Measurements from ENCODE around the gene NCKAP5L.

Gene NCKAP5L

DNA sequence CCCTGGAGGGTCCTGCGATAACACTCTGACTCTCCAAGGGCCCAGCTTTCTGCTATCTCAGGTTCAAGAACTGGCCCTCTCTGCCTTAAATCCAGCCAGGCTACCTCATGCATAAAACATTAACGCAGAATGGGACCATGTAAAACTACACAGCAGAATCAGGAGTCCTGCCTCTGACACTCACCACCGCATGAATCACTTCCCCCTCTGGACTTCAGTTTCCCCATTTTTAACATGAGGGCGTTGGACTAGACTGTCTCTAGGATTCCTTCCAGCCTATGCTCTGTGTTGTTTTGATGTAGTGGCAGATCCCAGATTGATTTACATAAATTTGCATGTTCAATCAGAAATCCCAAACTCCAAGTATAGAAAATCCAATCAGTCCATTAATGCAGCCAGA, 3.3 kb downstream of the NCKAP5L start:
- no peak overlapping the region for H3K9ac ChIP-seq (ENCODE audit: low read length)
- no peak overlapping the region for H3K27ac ChIP-seq (ENCODE audit: low read depth, low read length)
- no peak overlapping the region for H3K14ac ChIP-seq (ENCODE audit: low read length)
- peaks cover 2% of the 10 kb centered on the region for H3K9me3 ChIP-seq (ENCODE audit: insufficient read depth, low read depth, low read length)
- no peak overlapping the region for H3K18ac ChIP-seq (ENCODE audit: low read length)
- H3K23ac ChIP-seq (ENCODE audit: low read length), result no peak overlapping the region
- no peak overlapping the region for H2AK5ac ChIP-seq (ENCODE audit: low read length)
- no peak overlapping the region for H3K4ac ChIP-seq (ENCODE audit: low read depth, low read length)
- peaks cover 16% of the 10 kb centered on the region for H3K79me1 ChIP-seq (ENCODE audit: low read length)
- peaks cover 7 to 11% of the 10 kb centered on the region in 2 experiments for H3K36me3 ChIP-seq (ENCODE audit: control insufficient read depth in 1 of 2, insufficient read depth in 2 of 2, low read length in 2 of 2)
- no peaks in the 10 kb centered on the region for H3K27me3 ChIP-seq (ENCODE audit: insufficient read depth, low read length)
- H2AFZ ChIP-seq (ENCODE audit: insufficient read depth, low read length, poor library complexity), result no peak overlapping the region
- peaks cover 11% of the 10 kb centered on the region for H3K79me2 ChIP-seq (ENCODE audit: control insufficient read depth, insufficient read depth, low read length, poor library complexity)
- peaks cover 9 to 20% of the 10 kb centered on the region in 2 experiments for H3K4me1 ChIP-seq (ENCODE audit: control insufficient read depth in 1 of 2, insufficient read depth in 2 of 2, low read length in 2 of 2)
- H3K4me2 ChIP-seq (ENCODE audit: low read length), result no peak overlapping the region
- no peak overlapping the region for H3K4me3 ChIP-seq (ENCODE audit: low read depth, low read length)
- no peak overlapping the region for H4K91ac ChIP-seq (ENCODE audit: low read depth, low read length)
- H4K12ac ChIP-seq (ENCODE audit: low read depth, low read length), result no peak overlapping the region
- no peak overlapping the region for H2BK5ac ChIP-seq (ENCODE audit: low read depth, low read length, poor library complexity)
- WGBS (ENCODE audit: extremely low coverage, insufficient coverage, insufficient read length), result no CpG with 5 or more reads among the region's 4 CpGs
- no peak overlapping the region for H2BK120ac ChIP-seq (ENCODE audit: insufficient read depth, low read length, poor library complexity)
- H2BK12ac ChIP-seq (ENCODE audit: low read length), result no peak overlapping the region
- H4K8ac ChIP-seq (ENCODE audit: low read depth, low read length), result no peak overlapping the region
- DNase-seq, result peak; percentile 50 to 54

DNA sequence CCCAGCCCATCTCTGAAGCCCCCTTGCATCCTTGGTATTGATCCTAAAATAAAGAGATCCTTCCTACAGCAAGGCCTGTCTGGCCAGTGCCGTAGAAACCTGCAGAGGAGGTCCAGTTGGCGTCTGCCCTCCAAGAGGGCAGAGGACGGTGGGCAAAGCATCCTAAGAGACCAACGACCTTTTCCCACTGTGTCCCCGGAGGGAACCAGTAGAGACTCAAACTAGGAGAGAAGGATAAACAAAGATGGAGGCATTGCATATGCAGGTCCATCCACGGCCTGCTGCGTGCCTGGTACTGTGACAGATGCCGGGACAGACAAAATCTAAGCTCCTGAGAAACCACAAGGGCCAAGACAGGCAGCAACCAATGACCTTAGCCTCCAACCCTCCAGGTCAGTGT, 3.8 kb downstream of the NCKAP5L start:
- peaks cover 9 to 20% of the 10 kb centered on the region in 2 experiments for H3K4me1 ChIP-seq (ENCODE audit: control insufficient read depth in 1 of 2, insufficient read depth in 2 of 2, low read length in 2 of 2)
- H2AFZ ChIP-seq (ENCODE audit: insufficient read depth, low read length, poor library complexity), result no peak overlapping the region
- H3K27ac ChIP-seq (ENCODE audit: low read depth, low read length), result no peak overlapping the region
- no peak overlapping the region for H3K18ac ChIP-seq (ENCODE audit: low read length)
- H4K91ac ChIP-seq (ENCODE audit: low read depth, low read length), result no peak overlapping the region
- H3K36me3 ChIP-seq (ENCODE audit: control insufficient read depth in 1 of 2, insufficient read depth in 2 of 2, low read length in 2 of 2), result peaks cover 7 to 11% of the 10 kb centered on the region in 2 experiments
- H4K8ac ChIP-seq (ENCODE audit: low read depth, low read length), result no peak overlapping the region
- no CpG with 5 or more reads among the region's 8 CpGs for WGBS (ENCODE audit: extremely low coverage, insufficient coverage, insufficient read length)
- H4K12ac ChIP-seq (ENCODE audit: low read depth, low read length), result no peak overlapping the region
- no peak overlapping the region for H3K23ac ChIP-seq (ENCODE audit: low read length)
- H3K9me3 ChIP-seq (ENCODE audit: insufficient read depth, low read depth, low read length), result peaks cover 2% of the 10 kb centered on the region
- H3K9ac ChIP-seq (ENCODE audit: low read length), result no peak overlapping the region
- H3K79me2 ChIP-seq (ENCODE audit: control insufficient read depth, insufficient read depth, low read length, poor library complexity), result peaks cover 11% of the 10 kb centered on the region
- no peak overlapping the region for H2AK5ac ChIP-seq (ENCODE audit: low read length)
- peaks cover 16% of the 10 kb centered on the region for H3K79me1 ChIP-seq (ENCODE audit: low read length)
- no peak overlapping the region for H2BK5ac ChIP-seq (ENCODE audit: low read depth, low read length, poor library complexity)
- H3K4ac ChIP-seq (ENCODE audit: low read depth, low read length), result no peak overlapping the region
- no peak overlapping the region for H2BK120ac ChIP-seq (ENCODE audit: insufficient read depth, low read length, poor library complexity)
- no peak overlapping the region for H3K4me3 ChIP-seq (ENCODE audit: low read depth, low read length)
- no peak overlapping the region for H3K14ac ChIP-seq (ENCODE audit: low read length)
- no peak overlapping the region for H3K4me2 ChIP-seq (ENCODE audit: low read length)
- H2BK12ac ChIP-seq (ENCODE audit: low read length), result no peak overlapping the region
- no peaks in the 10 kb centered on the region for H3K27me3 ChIP-seq (ENCODE audit: insufficient read depth, low read length)
- no peak for DNase-seq

DNA sequence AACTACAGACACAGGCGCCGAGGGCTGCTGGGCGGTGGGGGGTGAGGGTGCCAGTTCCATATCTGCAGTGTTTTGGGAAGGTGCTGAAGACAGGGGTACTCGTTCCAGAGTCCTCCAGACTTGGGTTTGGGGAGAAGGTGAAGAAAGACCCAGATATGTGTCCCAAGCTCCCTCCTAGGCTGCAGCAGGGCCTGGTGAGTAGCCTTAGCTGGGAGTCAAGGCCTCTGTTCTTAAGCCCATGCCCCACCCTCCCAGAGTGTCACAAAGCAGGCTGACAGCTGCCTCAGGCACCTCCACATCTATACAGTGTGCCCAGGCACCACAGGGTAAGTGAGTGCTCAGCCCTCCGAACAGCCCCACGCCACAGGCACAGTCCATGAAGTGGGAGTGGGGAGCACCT, 4.3 kb downstream of the NCKAP5L start:
- Histone ChIP-seq H3K27me3 (ENCODE audit: insufficient read depth, low read length) (no peaks in the 10 kb centered on the region), H3K27ac (ENCODE audit: low read depth, low read length) (no peak overlapping the region), H3K79me1 (ENCODE audit: low read length) (peaks cover 15% of the 10 kb centered on the region), H3K18ac (ENCODE audit: low read length) (peak overlapping the region; percentile 29), H4K91ac (ENCODE audit: low read depth, low read length) (no peak overlapping the region), H3K36me3 (ENCODE audit: control insufficient read depth in 1 of 2, insufficient read depth in 2 of 2, low read length in 2 of 2) (peaks cover 7 to 11% of the 10 kb centered on the region in 2 experiments), H3K4me2 (ENCODE audit: low read length) (no peak overlapping the region), H2AK5ac (ENCODE audit: low read length) (no peak overlapping the region), H3K14ac (ENCODE audit: low read length) (no peak overlapping the region), H3K9ac (ENCODE audit: low read length) (no peak overlapping the region), H2BK12ac (ENCODE audit: low read length) (no peak overlapping the region), H3K4me3 (ENCODE audit: low read depth, low read length) (no peak overlapping the region), H2BK120ac (ENCODE audit: insufficient read depth, low read length, poor library complexity) (no peak overlapping the region), H3K4ac (ENCODE audit: low read depth, low read length) (no peak overlapping the region), H3K23ac (ENCODE audit: low read length) (no peak overlapping the region), H2AFZ (ENCODE audit: insufficient read depth, low read length, poor library complexity) (no peak overlapping the region), H2BK5ac (ENCODE audit: low read depth, low read length, poor library complexity) (no peak overlapping the region), H3K4me1 (ENCODE audit: control insufficient read depth in 1 of 2, insufficient read depth in 2 of 2, low read length in 2 of 2) (peaks cover 8 to 19% of the 10 kb centered on the region in 2 experiments), H4K8ac (ENCODE audit: low read depth, low read length) (no peak overlapping the region), H3K9me3 (ENCODE audit: insufficient read depth, low read depth, low read length) (peaks cover 2% of the 10 kb centered on the region), H4K12ac (ENCODE audit: low read depth, low read length) (no peak overlapping the region), H3K79me2 (ENCODE audit: control insufficient read depth, insufficient read depth, low read length, poor library complexity) (peaks cover 11% of the 10 kb centered on the region)
- no peak for DNase-seq
- WGBS (ENCODE audit: extremely low coverage, insufficient coverage, insufficient read length), result no CpG with 5 or more reads among the region's 6 CpGs

DNA sequence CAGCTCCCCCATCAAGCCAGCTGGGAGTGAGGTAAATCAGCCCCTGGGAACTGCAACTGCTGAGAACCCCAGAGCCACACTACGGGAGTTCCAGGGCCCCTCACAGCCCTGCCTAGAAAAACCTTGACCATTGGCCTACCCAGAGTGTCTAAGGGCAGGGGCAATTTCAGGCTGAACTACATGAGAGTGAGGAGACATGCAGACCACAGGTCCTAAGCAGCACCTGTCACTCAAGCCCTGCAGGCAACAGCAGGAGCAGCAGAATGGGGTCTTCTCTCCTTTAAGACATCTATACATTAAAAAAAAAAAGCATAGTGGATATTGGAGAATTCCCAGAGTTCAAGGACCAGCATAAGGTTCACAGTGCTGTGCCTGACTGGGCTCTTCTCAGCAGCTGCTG, 4.9 kb downstream of the NCKAP5L start:
- Histone ChIP-seq H2AK5ac (ENCODE audit: low read length) (no peak overlapping the region), H3K9ac (ENCODE audit: low read length) (no peak overlapping the region), H3K23ac (ENCODE audit: low read length) (no peak overlapping the region), H3K4ac (ENCODE audit: low read depth, low read length) (no peak overlapping the region), H2AFZ (ENCODE audit: insufficient read depth, low read length, poor library complexity) (no peak overlapping the region), H3K9me3 (ENCODE audit: insufficient read depth, low read depth, low read length) (peaks cover 2% of the 10 kb centered on the region), H2BK5ac (ENCODE audit: low read depth, low read length, poor library complexity) (no peak overlapping the region), H3K18ac (ENCODE audit: low read length) (no peak overlapping the region), H3K36me3 (ENCODE audit: control insufficient read depth in 1 of 2, insufficient read depth in 2 of 2, low read length in 2 of 2) (peaks cover 7 to 11% of the 10 kb centered on the region in 2 experiments), H2BK120ac (ENCODE audit: insufficient read depth, low read length, poor library complexity) (no peak overlapping the region), H3K27me3 (ENCODE audit: insufficient read depth, low read length) (no peaks in the 10 kb centered on the region), H3K4me2 (ENCODE audit: low read length) (no peak overlapping the region), H3K4me3 (ENCODE audit: low read depth, low read length) (no peak overlapping the region), H2BK12ac (ENCODE audit: low read length) (no peak overlapping the region), H4K12ac (ENCODE audit: low read depth, low read length) (no peak overlapping the region), H4K8ac (ENCODE audit: low read depth, low read length) (no peak overlapping the region), H3K27ac (ENCODE audit: low read depth, low read length) (no peak overlapping the region), H3K14ac (ENCODE audit: low read length) (no peak overlapping the region), H3K79me1 (ENCODE audit: low read length) (peaks cover 10% of the 10 kb centered on the region), H3K79me2 (ENCODE audit: control insufficient read depth, insufficient read depth, low read length, poor library complexity) (peaks cover 9% of the 10 kb centered on the region), H3K4me1 (ENCODE audit: control insufficient read depth in 1 of 2, insufficient read depth in 2 of 2, low read length in 2 of 2) (peaks cover 5 to 16% of the 10 kb centered on the region in 2 experiments), H4K91ac (ENCODE audit: low read depth, low read length) (no peak overlapping the region)
- no peak for DNase-seq
- no CpG with 5 or more reads among the region's 1 CpG for WGBS (ENCODE audit: extremely low coverage, insufficient coverage, insufficient read length)
